Measurements from ENCODE around the gene DEPDC5.

DNA sequence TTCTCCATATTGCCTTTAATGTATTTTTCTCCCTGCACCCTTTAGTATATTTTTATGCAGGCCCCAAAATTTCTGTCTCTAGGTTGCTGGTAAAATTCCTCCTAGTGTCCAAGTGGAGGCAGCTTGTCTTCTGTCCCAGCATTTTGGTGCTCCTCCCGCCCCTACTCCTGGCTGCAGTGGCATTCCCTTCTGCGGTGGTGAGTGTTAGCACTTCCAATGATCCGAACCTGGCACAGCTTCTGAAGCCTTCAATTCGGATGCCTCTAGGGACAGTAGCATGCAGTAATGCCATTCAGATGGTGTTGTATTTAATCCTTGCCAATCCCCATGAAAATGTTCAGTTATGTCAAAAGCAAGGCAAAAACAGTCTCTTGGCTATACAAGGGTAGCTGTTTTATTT, 196.4 kb downstream of the DEPDC5 start:
- TF ChIP-seq, protein P1, sequence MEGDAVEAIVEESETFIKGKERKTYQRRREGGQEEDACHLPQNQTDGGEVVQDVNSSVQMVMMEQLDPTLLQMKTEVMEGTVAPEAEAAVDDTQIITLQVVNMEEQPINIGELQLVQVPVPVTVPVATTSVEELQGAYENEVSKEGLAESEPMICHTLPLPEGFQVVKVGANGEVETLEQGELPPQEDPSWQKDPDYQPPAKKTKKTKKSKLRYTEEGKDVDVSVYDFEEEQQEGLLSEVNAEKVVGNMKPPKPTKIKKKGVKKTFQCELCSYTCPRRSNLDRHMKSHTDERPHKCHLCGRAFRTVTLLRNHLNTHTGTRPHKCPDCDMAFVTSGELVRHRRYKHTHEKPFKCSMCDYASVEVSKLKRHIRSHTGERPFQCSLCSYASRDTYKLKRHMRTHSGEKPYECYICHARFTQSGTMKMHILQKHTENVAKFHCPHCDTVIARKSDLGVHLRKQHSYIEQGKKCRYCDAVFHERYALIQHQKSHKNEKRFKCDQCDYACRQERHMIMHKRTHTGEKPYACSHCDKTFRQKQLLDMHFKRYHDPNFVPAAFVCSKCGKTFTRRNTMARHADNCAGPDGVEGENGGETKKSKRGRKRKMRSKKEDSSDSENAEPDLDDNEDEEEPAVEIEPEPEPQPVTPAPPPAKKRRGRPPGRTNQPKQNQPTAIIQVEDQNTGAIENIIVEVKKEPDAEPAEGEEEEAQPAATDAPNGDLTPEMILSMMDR (IDR thresholded peaks at IDR 0.05) = no peak
- no peak for TF ChIP-seq EP300 (IDR thresholded peaks at IDR 0.05; ENCODE audit: low read depth)
- no peak for TF ChIP-seq POLR2AphosphoS5 (IDR thresholded peaks at IDR 0.05)

All from transverse colon (tissue), 4 donors.